Breast epithelium (tissue), 4 donors: ENCODE results near the gene CPNE2. TPM values are rescaled to one million over a fixed set of nuclear protein-coding genes. Genes with fewer than 3 reads are reported as not detected.

Experiments
- DNase-seq, 2 donors: peaks; one replicate each; pipeline ENCODE4 v3.0.0-alpha.2; 2019; ENCODE audit warnings: low spot score in 2 of 2
- H3K27ac ChIP-seq, 2 donors: fragments of 200-600 bp; sonication (generic) in 1 of 2; one replicate each; pipeline ENCODE4 v1.5.1; 2016 to 2019; ENCODE audit warnings: mild to moderate bottlenecking in 1 of 2
- H3K27me3 ChIP-seq, 2 donors: fragments of 200-600 bp; sonication (generic) in 1 of 2; one replicate each; pipeline versions ENCODE4 v1.5.1 to v1.6.0; 2017 to 2019; ENCODE audit warnings: control low read depth in 1 of 2, mild to moderate bottlenecking in 1 of 2
- H3K36me3 ChIP-seq: fragments of 200-600 bp; one replicate; pipeline ENCODE4 v1.5.1; 2019
- H3K4me1 ChIP-seq, 2 donors: fragments of 200-600 bp; sonication (generic); one replicate each; pipeline ENCODE4 v1.5.1; 2016 to 2019; ENCODE audit warnings: control low read depth in 1 of 2
- H3K4me3 ChIP-seq, 3 donors: fragments of 200-600 bp; sonication (generic); 1 replicate in 2 of 3; 2 replicates in 1 of 3; pipeline ENCODE4 v1.5.1; 2016 to 2019; ENCODE audit warnings: mild to moderate bottlenecking in 3 of 3, moderate library complexity in 2 of 3
- H3K9me3 ChIP-seq, 2 donors: fragments of 200-600 bp; sonication (generic) in 1 of 2; one replicate each; pipeline ENCODE4 v1.5.1; 2016 to 2019; ENCODE audit warnings: control low read depth in 1 of 2
- CTCF ChIP-seq, 3 donors: fragments of 450-650 bp; IDR thresholded peaks; one replicate each; pipeline ENCODE4 v1.5.1; 2016 to 2017; ENCODE audit warnings: antibody characterized with exemption in 3 of 3, mild to moderate bottlenecking in 3 of 3, moderate library complexity in 3 of 3
- POLR2A ChIP-seq: fragments of 450-650 bp; IDR thresholded peaks from one replicate; pipeline ENCODE4 v1.6.1; 2016; ENCODE audit warnings: antibody characterized with exemption, mild to moderate bottlenecking, moderate library complexity
- POLR2AphosphoS5 ChIP-seq, 3 donors: sonication (generic); formaldehyde crosslinking; IDR thresholded peaks; one replicate each; pipeline ENCODE4 v1.6.1; 2017; ENCODE audit warnings: antibody characterized with exemption in 3 of 3
- intact Hi-C: fragments of 100-400 bp; cut with DNase I; formaldehyde crosslinking; loops from one replicate; pipeline ENCODE4 v1.15.1; 2023; ENCODE audit warnings: low total_unique reads
- total RNA-seq, 3 donors: library from RNA; depleted of rRNA; stranded (reverse); fragments of >200 nt; gene quantifications; one replicate each; pipeline ENCODE4 v1.1.0, GENCODE V29; 2016

Gene CPNE2
- total RNA-seq, 3 donors from 2014 or later = 13.9 to 56.5 (median 26.5) TPM

GRCh38 chr16:57048095-57048494 is 44.3 kb upstream of the CPNE2 start:
- no peaks in the 10 kb centered on the region for H3K9me3 ChIP-seq
- intact Hi-C loops = no loop called here

GRCh38 chr16:57049678-57050077 is 42.7 kb upstream of the CPNE2 start:
- intact Hi-C loops = no loop called here
- H3K36me3 ChIP-seq = no peaks in the 10 kb centered on the region
- no peak for DNase-seq

More at GRCh38 chr16:57048095-57048494, 44.3 kb upstream of the CPNE2 start:
- no peak overlapping the region for H3K27ac ChIP-seq
- no peak for DNase-seq
- no peaks in the 10 kb centered on the region for H3K27me3 ChIP-seq
- TF ChIP-seq POLR2AphosphoS5 (IDR thresholded peaks at IDR 0.05) (no peak), CTCF (IDR thresholded peaks at IDR 0.05) (no peak), POLR2A (no peak)
- H3K4me1 ChIP-seq = no peaks in the 10 kb centered on the region
- H3K36me3 ChIP-seq = no peaks in the 10 kb centered on the region
- H3K4me3 ChIP-seq = no peak overlapping the region

DNA sequence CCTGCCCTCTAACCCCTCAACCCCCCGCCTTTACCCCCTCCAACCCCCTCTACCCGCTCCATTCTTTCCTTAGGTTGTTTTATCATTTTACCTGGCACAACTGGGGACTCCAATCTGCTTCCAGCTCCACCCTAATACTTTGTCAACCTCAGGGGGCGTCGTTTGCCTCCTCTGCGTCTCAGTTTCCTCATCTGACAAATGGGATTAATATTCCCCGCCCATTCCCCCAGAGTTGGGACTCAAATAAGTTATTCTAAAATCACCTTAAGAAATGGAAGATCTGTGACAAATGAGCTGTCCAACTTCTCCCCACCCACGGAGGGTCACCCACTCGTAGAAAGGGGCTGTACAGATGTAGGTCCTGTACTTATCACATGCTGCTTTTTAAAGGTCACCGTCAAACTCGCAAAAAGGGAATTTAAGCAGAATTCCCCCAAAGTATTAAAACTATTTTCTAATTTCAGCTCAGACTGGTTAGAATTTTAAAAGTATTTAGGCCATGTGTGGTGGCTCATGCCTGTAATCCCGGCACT is 40.6 kb upstream of the CPNE2 start:
- no peak for TF ChIP-seq POLR2A
- no peak for TF ChIP-seq POLR2AphosphoS5 (IDR thresholded peaks at IDR 0.05)
- no peak for TF ChIP-seq CTCF (IDR thresholded peaks at IDR 0.05)
- Histone ChIP-seq H3K9me3 (no peaks in the 10 kb centered on the region), H3K27me3 (no peaks in the 10 kb centered on the region), H3K4me3 (no peak overlapping the region), H3K36me3 (no peaks in the 10 kb centered on the region), H3K27ac (no peak overlapping the region), H3K4me1 (no peaks in the 10 kb centered on the region)
- intact Hi-C loops = no loop called here
- no peak for DNase-seq

More at GRCh38 chr16:57049678-57050077, 42.7 kb upstream of the CPNE2 start:
- H3K4me1 ChIP-seq = no peaks in the 10 kb centered on the region
- no peak overlapping the region for H3K27ac ChIP-seq
- TF ChIP-seq POLR2A = no peak
- no peak for TF ChIP-seq CTCF (IDR thresholded peaks at IDR 0.05)
- TF ChIP-seq POLR2AphosphoS5 (IDR thresholded peaks at IDR 0.05) = no peak
- H3K9me3 ChIP-seq = no peaks in the 10 kb centered on the region
- no peak overlapping the region for H3K4me3 ChIP-seq
- H3K27me3 ChIP-seq = no peaks in the 10 kb centered on the region

- Histone ChIP-seq H3K9me3 (no peaks in the 10 kb centered on the region), H3K36me3 (no peaks in the 10 kb centered on the region)
Observed at GRCh38 chr16:57053206-57053605, 39.2 kb upstream of the CPNE2 start.

DNA sequence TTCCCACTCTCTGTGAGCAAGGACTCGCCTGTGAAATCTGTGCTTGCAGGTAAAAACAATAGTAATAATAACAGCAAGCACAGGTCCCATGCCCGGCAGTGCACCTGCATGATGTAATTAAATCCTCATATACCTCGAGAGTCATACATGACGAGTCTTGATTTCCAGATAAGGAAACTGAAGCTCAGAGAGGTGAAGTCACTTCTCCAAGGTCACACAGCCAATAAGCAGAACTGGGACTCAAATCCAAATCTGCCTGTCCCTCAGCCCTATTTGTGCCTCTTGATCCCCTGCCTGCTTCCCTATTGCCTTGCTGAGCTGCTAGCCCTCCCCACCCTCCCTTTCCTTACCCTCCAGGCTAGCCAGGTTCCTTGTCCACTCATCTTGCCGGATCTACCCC is 38.0 kb upstream of the CPNE2 start:
- no peak for TF ChIP-seq POLR2AphosphoS5 (IDR thresholded peaks at IDR 0.05)
- TF ChIP-seq CTCF (IDR thresholded peaks at IDR 0.05) = no peak
- H3K4me3 ChIP-seq = no peak overlapping the region
- no peak overlapping the region for H3K27ac ChIP-seq
- DNase-seq = no peak
- no peaks in the 10 kb centered on the region for H3K36me3 ChIP-seq
- intact Hi-C loops = no loop called here
- H3K27me3 ChIP-seq = no peaks in the 10 kb centered on the region
- H3K9me3 ChIP-seq = no peaks in the 10 kb centered on the region
- no peaks in the 10 kb centered on the region for H3K4me1 ChIP-seq

More at GRCh38 chr16:57053206-57053605, 39.2 kb upstream of the CPNE2 start:
- H3K4me3 ChIP-seq = no peak overlapping the region
- no peak overlapping the region for H3K27ac ChIP-seq
- TF ChIP-seq POLR2AphosphoS5 (IDR thresholded peaks at IDR 0.05) (no peak), POLR2A (no peak), CTCF (IDR thresholded peaks at IDR 0.05) (no peak)
- H3K27me3 ChIP-seq = no peaks in the 10 kb centered on the region
- no peak for DNase-seq
- no peaks in the 10 kb centered on the region for H3K4me1 ChIP-seq
- intact Hi-C loops = no loop called here
